ENCODE data around the gene FAR1. TPM values are rescaled to one million over a fixed set of nuclear protein-coding genes. Genes with fewer than 3 reads are reported as not detected.
A peak's percentile ranks its signal among the peaks of the same experiment; 100 is the strongest.

FAR1 gene
- polyA plus RNA-seq, 3 donors, result 47.2 to 77.0 (median 52.6) TPM

GRCh38 chr11:13637125-13638069 lies 31.1 kb upstream of the FAR1 start:
- Mint-ChIP-seq H3K27ac (no peak overlapping the region), H3K4me1 (peaks cover 9% of the 10 kb centered on the region), H3K9me3 (peaks cover 0 to 2% (median 0%) of the 10 kb centered on the region in 7 donors), H3K36me3 (no peaks in the 10 kb centered on the region), H3K27me3 (ENCODE audit: low read depth in 3 of 3) (peaks cover 2 to 6% (median 6%) of the 10 kb centered on the region in 3 donors), H3K4me3 (no peak overlapping the region)
- no peak for DNase-seq
- no peaks in the 10 kb centered on the region for H3K79me2 ChIP-seq (ENCODE audit: insufficient read depth, low read length)
- no peak for TF ChIP-seq CTCF (IDR thresholded peaks at IDR 0.05)
- no peak overlapping the region for H2AFZ ChIP-seq (ENCODE audit: insufficient read depth, low read depth, low read length, poor library complexity, severe bottlenecking)
- no peak overlapping the region for H3K4me2 ChIP-seq (replicated peaks; ENCODE audit: extremely low read depth, low read length, poor library complexity, severe bottlenecking)
- H3K36me3 ChIP-seq (replicated peaks in 1 of 2; ENCODE audit: control insufficient read depth in 1 of 2, insufficient read depth in 2 of 2, low read length in 2 of 2), result no peaks in the 10 kb centered on the region
- no peak overlapping the region for H3K9ac ChIP-seq (ENCODE audit: insufficient read depth, low read length, poor library complexity, severe bottlenecking)
- intact Hi-C loops (cut with micrococcal nuclease), result no loop called here
- peaks cover 3 to 15% of the 10 kb centered on the region in 2 donors for H3K4me1 ChIP-seq (ENCODE audit: control insufficient read depth in 1 of 2, insufficient read depth in 2 of 2, low read length in 2 of 2)
- no peaks in the 10 kb centered on the region for H4K20me1 ChIP-seq (ENCODE audit: insufficient read depth, low read length)
- H3K9me3 ChIP-seq (replicated peaks in 1 of 2; ENCODE audit: control insufficient read depth in 1 of 2, insufficient read depth in 1 of 2, low read length in 2 of 2), result no peaks in the 10 kb centered on the region
- no peak overlapping the region for H3K4me3 ChIP-seq (replicated peaks in 1 of 3; ENCODE audit: low read depth in 2 of 3, low read length in 3 of 3)
- no peak overlapping the region for H3K27ac ChIP-seq (ENCODE audit: low read depth in 1 of 2, low read length in 2 of 2)
- WGBS (ENCODE audit: insufficient coverage), result 100% methylated on average over 1 of the region's 4 CpGs
- H3K27me3 ChIP-seq (ENCODE audit: control insufficient read depth in 2 of 2, insufficient read depth in 2 of 2, low read length in 2 of 2), result peaks cover 0 to 3% of the 10 kb centered on the region in 2 donors

DNA sequence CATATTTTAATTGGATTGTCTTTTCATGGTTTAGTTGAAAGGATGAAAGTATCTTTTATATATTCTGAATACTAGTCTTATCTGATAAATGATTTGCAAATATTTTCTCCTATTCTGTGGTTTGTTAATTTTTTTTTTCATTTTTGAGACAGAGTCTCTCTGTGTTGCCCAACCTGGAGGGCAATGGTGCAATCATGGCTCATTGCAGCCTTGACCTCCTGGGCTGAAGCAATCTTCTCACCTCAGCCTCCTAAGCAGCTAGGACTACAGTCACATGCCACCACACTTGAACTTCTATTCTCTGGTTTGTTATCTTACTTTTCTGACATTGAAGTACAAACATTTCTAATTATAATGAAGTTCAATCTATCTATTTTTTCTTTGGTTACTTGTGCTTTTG lies 30.0 kb upstream of the FAR1 start:
- H4K20me1 ChIP-seq (ENCODE audit: insufficient read depth, low read length), result no peaks in the 10 kb centered on the region
- no peak overlapping the region for H2AFZ ChIP-seq (ENCODE audit: insufficient read depth, low read depth, low read length, poor library complexity, severe bottlenecking)
- peak; percentile 7 to 23 (median 11) for DNase-seq
- H3K27ac ChIP-seq (ENCODE audit: low read depth in 1 of 2, low read length in 2 of 2), result no peak overlapping the region
- no peak overlapping the region for H3K4me3 ChIP-seq (replicated peaks in 1 of 3; ENCODE audit: low read depth in 2 of 3, low read length in 3 of 3)
- no peaks in the 10 kb centered on the region for H3K9me3 ChIP-seq (replicated peaks in 1 of 2; ENCODE audit: control insufficient read depth in 1 of 2, insufficient read depth in 1 of 2, low read length in 2 of 2)
- H3K36me3 Mint-ChIP-seq, result no peaks in the 10 kb centered on the region
- H3K4me2 ChIP-seq (replicated peaks; ENCODE audit: extremely low read depth, low read length, poor library complexity, severe bottlenecking), result no peak overlapping the region
- H3K27ac Mint-ChIP-seq, result peak overlapping the region in 1 of 7 donors; percentile 7
- peaks cover 2 to 9% (median 6%) of the 10 kb centered on the region in 3 donors for H3K27me3 Mint-ChIP-seq (ENCODE audit: low read depth in 3 of 3)
- intact Hi-C loops (cut with micrococcal nuclease), result no loop called here
- H3K27me3 ChIP-seq (ENCODE audit: control insufficient read depth in 2 of 2, insufficient read depth in 2 of 2, low read length in 2 of 2), result peaks cover 0 to 3% of the 10 kb centered on the region in 2 donors
- H3K36me3 ChIP-seq (replicated peaks in 1 of 2; ENCODE audit: control insufficient read depth in 1 of 2, insufficient read depth in 2 of 2, low read length in 2 of 2), result no peaks in the 10 kb centered on the region
- H3K4me3 Mint-ChIP-seq, result no peak overlapping the region
- peaks cover 9% of the 10 kb centered on the region for H3K4me1 Mint-ChIP-seq
- peaks cover 0 to 2% (median 0%) of the 10 kb centered on the region in 7 donors for H3K9me3 Mint-ChIP-seq
- H3K79me2 ChIP-seq (ENCODE audit: insufficient read depth, low read length), result no peaks in the 10 kb centered on the region
- TF ChIP-seq CTCF (IDR thresholded peaks at IDR 0.05), result no peak
- H3K9ac ChIP-seq (ENCODE audit: insufficient read depth, low read length, poor library complexity, severe bottlenecking), result no peak overlapping the region
- H3K4me1 ChIP-seq (ENCODE audit: control insufficient read depth in 1 of 2, insufficient read depth in 2 of 2, low read length in 2 of 2), result peaks cover 3 to 15% of the 10 kb centered on the region in 2 donors

Measured in CD14-positive monocyte (primary cell).